HT-29 (cell line): ENCODE measurements around the gene PLEKHG5. TPM values are rescaled to one million over a fixed set of nuclear protein-coding genes. Genes with fewer than 3 reads are reported as not detected.
A peak's percentile ranks its signal among the peaks of the same experiment; 100 is the strongest.
"Not testable (repeated sequence)": the region's sequence is repeated elsewhere in the genome, so short reads cannot be mapped to it uniquely, and the experiment has no call there.

Experiments
- DNase-seq: peaks from one replicate; pipeline ENCODE4 v3.0.0-alpha.2; 2015; ENCODE audit warnings: low spot score
- total RNA-seq: library from RNA; depleted of rRNA; stranded (reverse); fragments of >200 nt; shearing (Covaris generic); gene quantifications from 2 replicates; pipeline ENCODE4 v1.2.3, GENCODE V29; 2014

PLEKHG5 gene
- total RNA-seq, 1 experiment from 2014 or later = 14.6 TPM

DNA sequence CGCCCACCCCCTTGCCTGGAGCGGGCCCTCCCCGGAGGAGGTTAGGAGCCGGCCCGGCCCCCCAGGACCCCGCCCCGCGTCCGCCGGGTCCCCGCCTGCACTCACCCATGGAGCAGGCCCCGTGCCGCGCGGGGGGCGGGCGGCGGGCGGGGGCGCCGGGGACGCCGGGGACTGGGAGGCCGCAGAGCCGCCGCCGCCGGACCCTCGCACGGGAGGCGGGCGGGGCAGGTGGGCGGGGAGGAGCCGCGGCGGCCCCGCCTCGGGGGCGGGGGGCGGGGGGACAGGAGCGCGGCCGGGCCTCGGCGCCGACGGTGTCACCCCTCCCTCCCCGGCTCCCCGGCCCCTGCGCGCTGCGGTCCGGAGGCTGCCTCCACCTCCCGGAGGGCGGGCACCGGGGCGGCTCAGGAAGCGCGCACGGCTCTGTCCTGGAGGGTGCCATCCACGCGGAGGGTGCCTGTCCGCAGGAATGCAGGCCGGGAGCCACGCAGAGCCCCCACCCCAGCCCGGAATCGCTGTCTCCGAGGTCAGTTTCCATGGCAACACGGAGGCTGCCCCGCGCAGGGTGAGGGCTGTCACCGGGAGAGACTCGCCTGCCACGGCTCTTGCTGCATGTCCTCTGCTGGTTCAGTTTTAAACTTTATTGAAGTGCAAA lies 5.9 kb upstream of the PLEKHG5 start:
- no peak for DNase-seq

DNA sequence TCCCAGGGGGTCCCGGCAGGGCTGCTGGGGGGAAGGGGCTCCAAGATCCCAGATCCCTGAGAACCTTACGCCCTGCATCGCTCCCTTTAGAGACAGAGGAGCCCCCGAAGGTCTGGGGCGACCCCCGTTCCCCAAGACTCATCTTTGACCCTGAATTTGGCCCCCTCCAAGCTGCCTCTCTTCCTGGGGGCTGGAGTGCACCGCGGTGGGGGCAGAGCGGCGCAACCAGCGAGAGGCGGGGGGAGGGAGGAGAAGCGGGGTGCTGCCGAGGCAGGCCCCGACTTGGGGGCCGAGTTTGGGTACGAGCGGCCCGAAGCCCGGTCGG lies 5.4 kb upstream of the PLEKHG5 start:
- no peak for DNase-seq

DNA sequence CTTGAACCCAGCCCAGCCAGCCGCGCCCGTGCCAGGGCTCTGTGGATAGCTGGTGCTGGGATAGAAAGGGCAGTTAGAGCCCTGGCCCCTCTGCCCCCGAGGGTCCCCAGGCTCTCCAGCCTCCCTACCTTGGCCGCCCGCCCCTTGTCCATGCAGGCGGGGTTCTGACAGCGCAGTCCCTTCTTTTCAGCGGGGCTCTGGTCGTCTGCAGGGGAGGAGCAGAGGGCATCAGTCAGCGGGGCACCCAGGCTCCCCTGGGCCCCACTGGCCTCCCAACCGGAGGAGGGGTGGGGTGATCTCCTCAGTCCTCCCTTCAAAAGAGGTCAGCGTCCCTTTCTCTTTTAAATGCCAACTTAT lies 4.9 kb upstream of the PLEKHG5 start:
- no peak for DNase-seq

DNA sequence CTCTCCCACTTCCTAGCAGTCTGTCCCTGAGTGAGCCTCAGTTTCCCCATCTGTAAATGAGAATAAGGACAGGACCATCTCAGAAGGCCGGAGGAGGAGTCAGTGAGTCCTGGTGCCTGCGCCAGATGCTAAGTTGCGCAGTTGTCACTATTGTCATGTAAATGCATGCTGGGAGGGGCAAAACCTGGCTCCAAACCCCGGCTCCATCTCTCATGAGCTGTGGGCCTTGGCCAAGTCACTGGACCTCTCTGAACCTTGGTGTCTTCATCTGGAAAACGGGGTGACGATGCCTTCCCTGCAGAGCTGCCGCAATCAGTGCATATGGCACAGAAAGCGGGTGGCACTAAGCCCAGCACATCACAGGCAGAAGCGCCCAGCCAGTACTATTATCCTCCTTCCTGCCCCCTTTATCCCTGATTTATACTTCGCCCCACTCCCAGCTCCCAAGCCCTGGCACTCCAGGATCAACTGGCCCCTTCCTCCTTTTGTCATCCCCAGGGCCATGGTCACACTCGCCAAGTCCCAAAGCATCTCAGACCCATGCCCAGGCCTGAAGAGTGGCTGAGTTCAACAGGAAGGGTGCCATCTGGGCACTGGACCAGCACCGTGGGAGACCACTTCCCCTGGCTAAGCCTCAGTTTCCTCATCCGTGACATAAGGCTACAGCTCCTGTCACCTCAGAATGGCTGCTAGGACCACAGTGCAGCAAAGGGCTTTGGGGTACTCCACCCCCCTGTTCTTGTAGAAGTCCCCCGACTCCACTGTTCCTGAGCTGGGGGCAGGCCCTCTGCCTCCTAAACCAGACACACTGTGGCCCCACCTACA lies 4.3 kb upstream of the PLEKHG5 start:
- no peak for DNase-seq

DNA sequence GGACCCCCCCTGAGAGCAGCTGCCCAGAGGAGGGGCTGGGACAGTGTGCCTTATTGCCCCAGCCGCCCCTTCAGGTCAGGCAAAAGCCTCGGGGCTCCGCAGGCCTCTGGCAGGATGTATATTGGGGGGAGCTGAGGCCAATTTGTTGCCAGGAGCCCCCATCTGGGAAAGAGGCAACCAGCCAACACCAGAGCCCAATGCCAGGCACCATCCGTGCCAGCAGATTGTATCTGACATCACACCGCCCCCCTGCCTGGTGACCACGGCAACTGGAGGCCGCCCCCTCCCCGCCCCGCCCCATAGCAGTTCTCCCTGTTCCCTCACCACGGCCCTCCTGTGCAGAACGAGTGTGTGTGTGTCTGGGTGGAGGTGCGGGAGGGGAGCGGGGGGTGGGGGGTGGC lies 3.6 kb upstream of the PLEKHG5 start:
- no peak for DNase-seq

DNA sequence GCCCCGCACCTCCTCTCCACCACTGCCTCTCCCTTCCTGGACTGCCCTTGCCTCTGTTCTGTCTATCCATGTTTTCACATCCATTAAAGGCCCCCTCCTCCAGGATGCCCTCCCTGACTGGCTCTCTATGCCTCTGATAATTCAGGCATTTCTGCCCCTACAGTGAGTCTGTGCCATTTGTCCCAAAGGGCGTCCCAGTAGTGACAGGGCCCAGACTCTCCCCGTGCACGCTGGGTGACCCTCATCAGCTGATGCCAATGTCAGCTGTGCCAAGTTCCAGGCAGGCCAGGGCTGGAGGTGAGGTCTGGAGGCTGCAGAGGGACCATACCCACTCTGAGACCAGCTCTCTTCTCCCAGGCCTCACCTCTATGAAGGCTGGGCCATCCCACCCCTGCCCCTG lies 3.2 kb upstream of the PLEKHG5 start:
- no peak for DNase-seq

DNA sequence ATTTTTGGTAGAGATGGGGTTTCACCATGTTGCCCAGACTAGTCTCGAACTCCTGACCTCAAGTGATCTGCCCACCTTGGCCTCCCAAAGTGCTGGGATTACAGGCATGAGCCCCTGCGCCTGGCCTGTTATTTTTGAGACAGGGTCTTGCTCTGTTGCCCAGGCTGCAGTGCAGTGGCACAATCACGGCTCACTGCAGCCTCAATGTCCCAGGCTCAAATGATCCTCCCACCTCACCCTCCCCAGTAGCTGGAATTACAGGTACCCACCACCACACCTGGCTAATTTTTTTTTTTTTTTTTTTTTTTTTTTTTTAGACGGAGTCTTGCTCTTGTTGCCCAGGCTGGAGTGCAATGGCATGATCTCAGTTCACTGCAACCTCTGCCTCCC lies 2.4 kb upstream of the PLEKHG5 start:
- not testable (repeated sequence) for DNase-seq

DNA sequence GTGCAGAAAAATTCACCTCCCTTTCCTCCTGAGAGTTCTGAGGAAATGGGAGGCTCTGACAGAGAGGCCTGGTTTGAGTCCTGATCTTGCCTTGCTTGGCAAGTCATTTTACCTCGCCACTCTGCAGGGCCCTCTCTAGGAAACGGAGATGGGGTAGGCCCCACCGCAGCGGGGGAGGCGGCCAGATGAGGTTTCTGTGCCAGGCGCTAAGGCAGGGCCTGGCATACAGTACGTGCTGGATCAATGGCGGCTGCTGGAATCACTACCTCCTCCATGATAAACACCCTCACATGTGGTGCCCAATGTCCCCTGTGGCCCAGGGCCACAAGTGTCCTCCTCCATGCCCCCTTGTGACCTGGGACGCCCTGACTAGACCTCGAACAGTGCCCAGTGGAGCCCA lies 499 bp upstream of the PLEKHG5 start:
- DNase-seq = no peak

DNA sequence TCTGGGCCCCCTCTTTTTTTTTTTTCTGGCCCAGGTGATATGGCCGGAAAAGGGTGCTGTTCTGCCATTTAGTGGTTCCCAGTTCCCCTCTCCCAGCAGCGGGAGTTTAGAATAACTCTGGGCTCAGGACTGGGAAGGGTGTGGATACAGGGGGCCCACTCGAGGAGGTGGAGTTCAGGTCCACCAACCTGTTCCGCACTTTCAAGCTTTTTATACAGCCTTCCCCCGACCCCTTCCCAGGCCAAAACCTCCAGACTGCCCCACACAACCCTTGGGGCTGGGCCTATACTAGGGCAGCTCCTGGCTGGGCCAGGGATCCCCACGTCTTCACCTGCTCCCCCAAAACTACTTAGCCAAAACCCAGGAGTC lies 402 bp downstream of the PLEKHG5 start:
- DNase-seq = no peak

DNA sequence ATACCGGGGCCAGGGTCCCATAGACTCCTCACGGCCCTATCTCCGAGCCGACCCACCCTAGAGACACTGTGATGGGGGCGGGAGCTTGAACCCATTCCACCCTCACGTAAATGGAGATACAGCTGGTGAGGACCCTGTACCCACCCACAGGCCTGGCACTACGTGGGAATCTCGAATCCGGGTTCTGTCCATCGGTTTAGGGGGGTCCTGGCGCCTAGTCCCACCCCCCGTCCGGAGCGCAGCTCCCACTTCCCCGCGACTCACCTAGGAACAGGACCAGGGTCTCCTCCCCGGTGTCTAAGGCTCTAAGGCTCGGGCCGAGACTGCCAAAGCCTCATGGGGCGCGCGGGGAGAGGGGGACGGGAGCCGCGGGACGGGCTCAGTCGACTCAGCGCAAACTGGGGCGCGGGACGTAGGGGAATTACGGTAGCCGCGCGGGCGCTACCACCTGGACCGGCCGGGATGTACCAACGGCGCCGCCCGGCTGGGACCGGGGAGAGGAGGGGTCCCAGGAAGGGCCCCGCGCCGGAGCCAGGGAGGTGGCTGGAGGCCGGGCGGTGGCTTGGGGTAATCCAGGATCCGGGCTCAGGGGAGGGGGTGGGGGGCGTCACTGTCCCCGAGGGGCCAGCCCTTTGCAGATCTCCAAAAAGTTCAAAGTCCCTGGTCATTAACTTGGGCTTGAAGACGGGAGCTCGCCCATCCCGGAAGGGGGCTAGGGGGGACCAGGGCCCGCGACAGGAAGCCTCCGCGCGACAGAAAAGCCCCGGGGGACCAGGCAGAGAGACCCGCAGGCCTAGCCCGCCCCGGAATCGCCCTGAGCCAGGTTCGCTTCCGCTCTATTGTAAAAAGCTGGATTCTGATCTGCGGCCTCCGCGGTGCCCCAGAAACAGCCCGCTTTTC lies 1.0 kb downstream of the PLEKHG5 start:
- peak; percentile 90 for DNase-seq

DNA sequence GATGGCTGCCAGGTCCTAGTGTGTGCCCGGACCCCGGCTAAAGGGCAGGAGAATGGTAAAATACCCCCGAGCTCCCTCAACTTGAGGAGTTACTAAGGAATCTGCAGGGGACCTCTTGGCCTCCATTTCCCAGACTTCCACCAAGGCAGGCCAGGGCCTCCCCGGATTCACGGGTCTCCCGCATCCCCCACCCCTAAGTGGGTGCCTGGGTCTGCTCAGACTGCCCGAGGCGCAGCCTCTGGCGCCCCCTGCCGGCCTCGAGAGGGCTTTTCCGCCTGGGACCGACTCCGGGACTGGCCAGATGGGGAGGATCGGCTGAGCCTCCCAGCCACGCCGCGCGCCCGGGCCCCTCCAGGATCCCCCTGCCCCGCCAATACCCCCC lies 1.7 kb downstream of the PLEKHG5 start:
- DNase-seq = peak; percentile 84

DNA sequence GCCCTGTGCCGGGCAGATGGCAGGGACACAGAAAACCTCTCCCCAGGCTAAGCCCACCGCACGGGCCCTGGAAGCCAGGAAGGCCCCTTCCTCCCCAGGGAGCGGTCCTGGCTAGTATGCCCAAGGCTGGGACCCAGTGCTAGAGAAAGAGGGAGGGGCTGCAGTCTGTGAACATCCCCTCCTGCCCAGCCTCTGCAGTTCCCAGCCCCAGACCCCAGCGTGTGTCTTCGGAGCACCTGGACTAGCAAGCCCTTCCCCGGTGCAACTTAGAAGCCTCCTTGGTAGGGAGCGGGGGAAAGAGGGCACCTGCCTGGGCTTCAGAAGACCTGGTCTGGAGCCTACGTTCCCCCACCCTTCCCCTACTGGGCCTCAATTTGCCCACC lies 2.1 kb downstream of the PLEKHG5 start:
- peak; percentile 44 for DNase-seq

DNA sequence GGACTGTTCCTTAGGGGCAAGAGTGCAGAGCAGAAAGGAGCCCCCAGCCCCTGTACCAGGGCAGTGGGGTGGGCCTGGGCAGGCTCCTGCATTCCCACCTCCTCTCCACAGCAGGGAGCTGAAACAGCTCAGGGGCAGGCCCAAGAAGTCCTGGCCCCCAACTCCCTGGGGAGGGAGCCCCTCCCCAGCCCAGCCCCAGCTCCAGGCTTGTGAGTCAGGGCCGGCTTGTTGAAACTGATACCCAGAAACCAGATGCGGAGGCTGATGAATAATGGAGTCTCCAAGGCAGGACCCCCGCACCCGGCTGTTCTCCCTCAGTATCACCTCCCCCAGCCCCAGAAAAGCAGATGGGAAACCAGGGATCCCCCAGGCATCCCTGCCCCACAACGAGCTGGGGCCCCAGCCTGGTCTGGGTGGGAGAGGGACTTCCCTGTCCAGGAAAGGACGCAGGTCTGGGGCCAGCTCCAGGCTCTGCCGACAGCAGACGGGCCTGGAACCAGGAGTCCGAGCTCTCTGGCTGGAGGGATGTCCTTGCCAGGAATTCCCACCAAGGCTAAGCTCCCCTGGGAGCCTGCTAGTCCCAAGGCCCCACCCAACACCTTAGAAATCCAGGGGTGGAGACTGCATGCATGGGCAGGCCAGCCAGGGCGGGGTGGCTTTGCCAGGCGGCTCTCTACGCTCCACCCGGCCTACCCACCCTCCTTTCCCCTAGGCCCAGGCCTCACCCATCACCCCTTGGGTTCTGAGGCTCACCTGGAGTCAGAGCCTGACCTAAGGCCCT lies 2.7 kb downstream of the PLEKHG5 start:
- DNase-seq = peak; percentile 83

DNA sequence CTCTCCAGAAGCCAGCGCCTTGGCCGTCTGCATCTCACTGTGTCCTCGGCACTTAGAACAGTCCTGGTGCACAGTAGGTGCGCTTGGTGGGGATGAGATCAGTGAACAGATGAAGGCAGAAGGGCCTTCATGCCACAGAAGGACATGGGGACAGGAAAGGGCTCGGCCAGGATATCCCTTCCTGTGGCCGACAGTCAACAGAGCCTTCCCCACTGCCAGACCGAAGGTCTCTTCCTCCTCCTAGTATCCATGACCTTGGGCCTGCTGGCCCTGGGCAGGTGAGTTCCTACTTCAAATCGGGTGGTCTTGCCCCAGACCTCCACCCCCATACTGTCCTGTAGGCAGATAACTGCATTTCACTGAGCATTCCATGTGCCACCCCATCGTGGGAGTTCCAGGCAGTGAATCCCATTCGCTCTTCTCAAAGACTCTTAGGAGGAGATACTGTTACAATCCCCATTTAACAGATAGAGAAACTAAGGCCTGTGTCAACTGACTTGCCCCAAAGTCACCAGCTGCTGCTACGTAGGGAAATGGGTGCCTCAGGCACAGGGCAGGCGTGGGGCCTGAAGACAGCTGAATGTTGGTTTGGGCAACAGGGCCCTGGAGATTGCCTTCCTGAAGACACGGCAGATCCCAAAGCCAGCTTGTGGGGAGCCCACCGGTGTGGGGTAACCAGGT lies 3.5 kb downstream of the PLEKHG5 start:
- DNase-seq = no peak

DNA sequence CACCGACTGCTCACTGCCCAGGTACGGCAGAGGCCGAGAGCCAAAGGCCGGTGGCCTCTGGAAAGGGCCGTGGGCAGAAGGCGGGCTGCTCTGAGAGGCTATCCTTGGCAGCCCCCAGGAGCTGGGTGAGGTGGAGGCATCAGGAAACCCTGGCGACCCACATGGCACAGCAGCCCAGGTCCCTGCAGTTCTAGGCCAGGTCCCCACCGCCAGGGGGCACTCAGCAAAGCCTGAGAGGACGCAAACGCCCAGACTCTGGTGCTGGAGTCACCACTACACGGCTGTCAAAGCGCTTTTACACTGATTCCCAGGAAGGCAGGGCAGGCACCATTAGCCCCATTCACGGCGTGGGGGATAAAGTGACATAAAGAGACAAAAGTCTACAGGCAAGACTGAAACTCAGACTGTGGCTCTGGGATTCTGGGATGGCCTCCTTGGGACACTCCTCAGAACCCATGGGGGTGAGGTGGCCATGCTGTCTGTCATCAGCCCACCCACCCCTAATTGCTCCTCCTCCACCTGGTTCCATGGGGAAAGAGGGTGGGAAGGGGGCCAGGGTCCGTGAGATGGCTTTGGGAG lies 4.9 kb downstream of the PLEKHG5 start:
- peak; percentile 93 for DNase-seq

DNA sequence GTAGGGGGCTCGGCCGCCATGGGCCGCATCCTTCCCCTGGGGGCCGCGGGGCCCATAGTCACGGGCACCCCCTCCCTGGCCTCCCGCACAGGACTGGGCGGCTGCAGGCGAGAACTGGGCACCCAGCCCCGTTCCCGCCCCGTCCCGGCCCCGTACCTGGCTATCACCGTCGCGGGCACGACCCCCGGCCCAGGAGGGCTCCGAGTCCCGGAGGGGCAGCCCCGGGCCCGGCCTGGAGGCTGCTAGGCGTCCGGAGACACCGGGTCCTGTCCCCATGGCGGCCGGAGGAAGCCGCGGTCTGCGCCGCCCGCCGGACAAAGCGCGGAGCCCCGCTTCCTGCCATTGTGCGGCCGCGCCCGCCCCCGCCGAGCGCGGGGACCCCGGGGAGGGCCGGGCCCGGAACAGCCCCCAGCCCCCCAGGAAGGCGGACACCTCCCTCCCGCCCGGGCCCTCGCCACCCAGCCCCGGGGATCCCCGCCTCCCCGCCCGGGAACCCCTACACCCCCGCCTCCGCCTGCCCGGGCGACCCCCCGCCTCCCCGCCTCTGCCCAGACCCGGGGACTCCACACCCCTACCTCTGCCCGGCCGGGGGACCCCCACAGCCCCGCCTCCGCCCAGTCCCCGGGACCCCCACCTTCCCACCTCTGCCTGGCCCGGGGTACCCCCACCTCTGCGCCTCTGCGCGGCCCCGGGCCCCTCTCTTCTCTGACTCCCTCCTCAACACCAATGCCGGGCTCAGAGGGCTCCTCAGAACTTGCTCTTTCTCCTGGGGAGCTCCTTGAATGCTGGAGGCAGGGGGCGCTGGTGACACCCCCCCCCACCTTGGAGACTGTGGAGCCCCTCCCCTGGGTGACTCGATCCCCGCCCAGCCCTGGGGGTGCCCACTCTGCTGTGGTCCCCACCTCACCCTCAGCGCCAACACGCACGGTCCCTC lies 6.0 kb downstream of the PLEKHG5 start:
- no peak for DNase-seq

DNA sequence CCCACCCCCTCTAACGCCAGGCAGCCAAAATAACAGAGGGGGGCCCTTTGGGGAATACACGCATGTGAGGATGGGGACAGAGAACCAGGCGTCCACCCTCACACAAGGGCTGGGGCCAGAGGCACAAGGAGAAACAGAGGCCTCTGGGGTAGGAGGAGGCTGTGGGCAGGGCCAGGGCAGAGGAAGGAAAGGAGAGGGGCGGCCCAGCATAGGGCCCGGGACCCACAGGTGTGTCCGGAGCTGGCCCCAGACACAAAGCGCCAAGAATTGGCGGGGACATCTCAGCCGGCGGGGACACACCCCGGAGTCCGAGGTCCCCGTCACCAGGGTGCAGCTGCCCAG lies 6.7 kb downstream of the PLEKHG5 start:
- DNase-seq = no peak

DNA sequence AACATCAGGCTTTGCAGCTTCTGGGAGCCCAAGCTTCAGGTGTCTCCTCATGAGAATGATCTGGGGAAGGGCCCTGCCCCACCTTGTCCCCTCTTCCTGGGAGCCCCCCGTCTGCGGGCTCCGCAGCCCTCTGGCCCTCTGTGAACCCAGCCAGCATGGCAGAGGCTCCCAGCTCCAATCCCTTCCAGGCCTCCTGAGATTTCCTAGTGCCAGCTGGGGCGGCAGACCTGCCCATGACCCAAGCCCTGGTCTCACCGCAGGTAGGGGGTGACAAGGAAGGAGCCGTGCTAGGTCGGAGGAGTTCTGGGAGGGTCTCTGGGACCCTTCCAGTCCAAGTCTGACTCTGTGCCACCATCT lies 7.7 kb downstream of the PLEKHG5 start:
- DNase-seq = no peak

DNA sequence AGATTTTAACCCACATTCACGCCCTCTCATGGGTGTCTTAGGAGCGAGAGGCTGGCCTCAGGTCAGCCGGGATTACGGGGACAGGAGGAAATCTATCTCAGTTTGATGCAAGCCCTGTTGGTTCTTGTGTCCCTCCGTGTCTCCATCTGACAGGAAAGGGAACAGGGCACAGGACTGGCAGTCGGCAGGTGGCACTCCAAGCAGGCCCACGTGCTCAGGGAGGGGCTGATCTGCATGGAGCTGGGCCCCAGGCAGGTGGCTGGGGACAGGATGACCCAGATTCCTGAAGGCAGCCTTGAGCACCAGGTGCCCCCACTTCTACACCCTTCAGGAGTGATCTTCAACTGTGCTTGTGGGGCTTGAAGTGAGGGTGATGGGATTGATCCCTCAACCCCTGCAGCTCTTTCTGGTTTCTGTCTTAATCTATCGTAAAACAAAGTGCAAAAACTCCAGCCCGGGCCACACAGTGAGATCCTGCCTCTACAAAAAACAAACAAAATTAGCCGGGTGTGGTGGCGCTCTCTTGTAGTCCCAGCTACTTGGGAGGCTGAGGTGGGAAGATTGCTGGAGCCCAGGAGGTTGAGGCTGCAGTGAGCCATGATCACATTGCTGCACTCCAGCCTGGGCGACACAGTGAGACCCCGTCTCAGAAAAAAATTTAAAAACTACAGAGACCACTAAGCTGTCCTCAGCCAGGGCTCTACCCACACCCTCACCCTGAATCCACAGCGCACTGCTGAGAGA lies 8.3 kb downstream of the PLEKHG5 start:
- DNase-seq = peak; percentile 70
